HepG2 (cell line): ENCODE measurements around the gene RNASE7. TPM values are rescaled to one million over a fixed set of nuclear protein-coding genes. Genes with fewer than 3 reads are reported as not detected.

Source experiments
- HDAC6 ChIP-seq: fragments of 200-600 bp; sonication (generic); IDR thresholded peaks from 2 replicates; pipeline ENCODE4 v1.7.0; 2017; ENCODE audit warnings: mild to moderate bottlenecking, antibody characterized with exemption, low read length, low read depth
- HMG20B ChIP-seq: conservative IDR thresholded peaks from 2 replicates; pipeline ENCODE4 v1.6.1; 2016; ENCODE audit warnings: missing genetic modification reagents, missing compliant biosample characterization
- KLF16 ChIP-seq, 2 experiments: sonication (generic) in 1 of 2; formaldehyde crosslinking in 1 of 2; IDR thresholded peaks; 2 replicates each; pipeline versions ENCODE4 v1.6.1 to v1.8.0; 2016 to 2023; ENCODE audit warnings: missing genetic modification reagents in 2 of 2, missing compliant biosample characterization in 1 of 2
- KMT2B ChIP-seq: IDR thresholded peaks from 2 replicates; pipeline ENCODE4 v1.6.1; 2016; ENCODE audit warnings: missing genetic modification reagents, missing compliant biosample characterization
- MAFF ChIP-seq: IDR thresholded peaks from 2 replicates; pipeline ENCODE4 v1.6.1; 2011; ENCODE audit warnings: low read depth, low read length, improper control_type of control experiment
- MAZ ChIP-seq, 2 experiments: sonication (generic) in 1 of 2; formaldehyde crosslinking in 1 of 2; IDR thresholded peaks; 2 replicates each; pipeline versions ENCODE4 v1.5.0 to v1.6.1; 2012 to 2020; ENCODE audit warnings: low read depth in 2 of 2, mild to moderate bottlenecking in 2 of 2, borderline replicate concordance in 1 of 2, improper control_type of control experiment in 1 of 2, low read length in 1 of 2, missing genetic modification reagents in 1 of 2, moderate library complexity in 1 of 2
- MED13 ChIP-seq: sonication (generic); formaldehyde crosslinking; IDR thresholded peaks from 2 replicates; pipeline ENCODE4 v1.5.0; 2020; ENCODE audit warnings: missing genetic modification reagents
- NFRKB ChIP-seq: fragments of 450-650 bp; IDR thresholded peaks from 2 replicates; pipeline ENCODE4 v1.6.1; 2017
- PHB2 ChIP-seq: fragments of 450-650 bp; IDR thresholded peaks from 2 replicates; pipeline ENCODE4 v1.6.1; 2018; ENCODE audit not compliant: partially characterized antibody
- RAD21 ChIP-seq: fragments of 450-650 bp; formaldehyde crosslinking; IDR thresholded peaks from 2 replicates; pipeline ENCODE4 v1.5.0; 2020; ENCODE audit warnings: mild to moderate bottlenecking
- RERE ChIP-seq: IDR thresholded peaks from 2 replicates; pipeline ENCODE4 v1.6.1; 2016; ENCODE audit warnings: low read depth, missing genetic modification reagents, missing compliant biosample characterization
- RXRA ChIP-seq: sonication (generic); formaldehyde crosslinking; IDR thresholded peaks from 2 replicates; pipeline ENCODE4 v1.5.1; 2020; ENCODE audit warnings: missing genetic modification reagents
- SIN3B ChIP-seq: fragments of 150-350 bp; IDR thresholded peaks from 2 replicates; pipeline ENCODE4 v1.6.1; 2014; ENCODE audit warnings: low read length
- SMAD9 ChIP-seq: sonication (generic); formaldehyde crosslinking; IDR thresholded peaks from 2 replicates; pipeline ENCODE4 v1.5.1; 2020; ENCODE audit warnings: mild to moderate bottlenecking, missing genetic modification reagents
- SNAI1 ChIP-seq: sonication (generic); formaldehyde crosslinking; IDR thresholded peaks from 2 replicates; pipeline ENCODE4 v1.5.0; 2020; ENCODE audit warnings: mild to moderate bottlenecking, missing genetic modification reagents, borderline replicate concordance
- SP1 ChIP-seq, 2 experiments: fragments of 450-650 bp in 1 of 2; sonication (generic) in 1 of 2; formaldehyde crosslinking in 1 of 2; IDR thresholded peaks; 2 replicates each; pipeline versions ENCODE4 v1.4.0 to v1.6.1; 2016 to 2020; ENCODE audit warnings: missing genetic modification reagents in 1 of 2
- SP2 ChIP-seq: sonication (generic); formaldehyde crosslinking; IDR thresholded peaks from 2 replicates; pipeline ENCODE4 v1.5.1; 2020; ENCODE audit warnings: mild to moderate bottlenecking, missing genetic modification reagents
- SRSF1 ChIP-seq: fragments of 200-400 bp; formaldehyde crosslinking; optimal IDR thresholded peaks from 2 replicates; pipeline ENCODE3; 2017; ENCODE audit warnings: mild to moderate bottlenecking, low read depth, low read length, moderate library complexity
- SRSF4 ChIP-seq: fragments of 200-400 bp; formaldehyde crosslinking; IDR thresholded peaks from one replicate; pipeline ENCODE4 v1.6.1; 2018; ENCODE audit warnings: mild to moderate bottlenecking, low read depth, low read length, moderate library complexity; ENCODE audit not compliant: poor library complexity, severe bottlenecking
- TOE1 ChIP-seq: sonication (generic); formaldehyde crosslinking; IDR thresholded peaks from 2 replicates; pipeline ENCODE4 v1.4.0; 2020; ENCODE audit warnings: mild to moderate bottlenecking, missing genetic modification reagents
- XRCC5 ChIP-seq: fragments of 200-400 bp; formaldehyde crosslinking; optimal IDR thresholded peaks from 2 replicates; pipeline ENCODE3; 2017; ENCODE audit warnings: mild to moderate bottlenecking, low read length
- ZFP36 ChIP-seq: fragments of 150-350 bp; IDR thresholded peaks from 2 replicates; pipeline ENCODE4 v1.6.1; 2018; ENCODE audit warnings: borderline replicate concordance, low read length, low read depth; ENCODE audit not compliant: partially characterized antibody
- ZNF766 ChIP-seq: sonication (generic); formaldehyde crosslinking; IDR thresholded peaks from 2 replicates; pipeline ENCODE4 v1.5.0; 2020; ENCODE audit warnings: missing genetic modification reagents, borderline replicate concordance
- ZUFSP ChIP-seq: sonication (generic); formaldehyde crosslinking; IDR thresholded peaks from 2 replicates; pipeline ENCODE4 v1.9.0; 2021; ENCODE audit warnings: missing genetic modification reagents, mild to moderate bottlenecking, borderline replicate concordance
- polyA plus RNA-seq, 8 experiments: library from polyadenylated mRNA; depleted of rRNA in 3 of 8; stranded (reverse) in 7 of 8; unstranded in 1 of 8; fragments of >200 nt; fragmentation: Illumina TruSeq in 4 of 8; extraction: Trizol in 4 of 8; gene quantifications; 2 replicates each; pipeline versions ENCODE4 v1.2.1 to v1.2.3, GENCODE V29; 2011 to 2016; ENCODE audit warnings: low read depth in 4 of 8, missing spikeins in 1 of 8, mixed read lengths in 1 of 8; ENCODE audit not compliant: insufficient read depth in 1 of 8
- total RNA-seq, 5 experiments: library from RNA; depleted of rRNA; stranded (reverse); fragments of >200 nt; fragmentation: Illumina TruSeq; extraction: Trizol; gene quantifications; 2 replicates each; pipeline ENCODE4 v1.2.3, GENCODE V29; 2016; ENCODE audit warnings: low read depth in 1 of 5

RNASE7 gene
- total and polyA plus RNA-seq, 2 of the 13 experiments (the other 11 are each of a cell fraction or from before 2014, with no cell fraction given) = 0.04 TPM; not detected in 1

GRCh38 chr14:21092273-21093011 is 50.3 kb downstream of the RNASE7 start (continued):
- TF ChIP-seq ZNF766 = no peak
- no peak for TF ChIP-seq HMG20B (CRISPR knock-in tag)
- no peak for TF ChIP-seq PHB2
- TF ChIP-seq XRCC5 = peak; percentile 99
- TF ChIP-seq ZFP36 = peak; percentile 69
- TF ChIP-seq RXRA (CRISPR knock-in tag) = peak; percentile 88
- peak in 1 of 2 experiments; percentile 96; a peak in 3 of 4 replicates for TF ChIP-seq KLF16 (CRISPR knock-in tag; IDR thresholded peaks at IDR 0.05)
- TF ChIP-seq TOE1 = peak; percentile 91; the same call in 1 of the 2 replicates
- TF ChIP-seq SP2 (CRISPR knock-in tag) = no peak; the same call in 1 of the 2 replicates
- TF ChIP-seq ZUFSP (CRISPR knock-in tag) = no peak
- TF ChIP-seq MAFF = peak; percentile 28; the same call in 1 of the 2 replicates
- TF ChIP-seq RAD21 = peak; percentile 100
- TF ChIP-seq RERE (CRISPR knock-in tag) = 0 out of 2 replicates have a peak, but pooled peaks have one; percentile 37
- no peak for TF ChIP-seq HDAC6
- no peak for TF ChIP-seq MED13
- TF ChIP-seq SRSF1 = peak; percentile 92
- TF ChIP-seq KMT2B (CRISPR knock-in tag) = peak; percentile 79
- peak; percentile 78; the same call in 1 of the 2 replicates for TF ChIP-seq SMAD9 (CRISPR knock-in tag)
- peak; percentile 41; the same call in 1 of the 2 replicates for TF ChIP-seq MAZ (IDR thresholded peaks at IDR 0.05; ENCODE audit: borderline replicate concordance, low read depth, low read length)
- TF ChIP-seq MAZ (CRISPR knock-in tag; IDR thresholded peaks at IDR 0.05; ENCODE audit: low read depth) = peak; percentile 98
- no peak for TF ChIP-seq NFRKB
- no peak for TF ChIP-seq SP1 (IDR thresholded peaks at IDR 0.05)
- peak; percentile 63 for TF ChIP-seq SP1 (CRISPR knock-in tag; IDR thresholded peaks at IDR 0.05)
- TF ChIP-seq SNAI1 (CRISPR knock-in tag) = no peak
- no peak for TF ChIP-seq SRSF4
- TF ChIP-seq SIN3B = peak; percentile 75
